Measurements from ENCODE around the gene CARD19.

CARD19 gene

GRCh38 chr9:93064392-93065134 is 31.5 kb upstream of the CARD19 start:
- peak; percentile 32 for DNase-seq

GRCh38 chr9:93065135-93065720 is 30.8 kb upstream of the CARD19 start:
- no peak for DNase-seq

GRCh38 chr9:93066978-93067603 is 28.9 kb upstream of the CARD19 start:
- no peak for DNase-seq

GRCh38 chr9:93068956-93069355 is 27.1 kb upstream of the CARD19 start:
- DNase-seq: no peak

GRCh38 chr9:93071464-93071863 is 24.6 kb upstream of the CARD19 start:
- peak; percentile 17 for DNase-seq

GRCh38 chr9:93072383-93072795 is 23.6 kb upstream of the CARD19 start:
- DNase-seq: peak; percentile 12

- DNase-seq: no peak
Observed at GRCh38 chr9:93076101-93076791, 19.8 kb upstream of the CARD19 start.

GRCh38 chr9:93076792-93077128 is 19.3 kb upstream of the CARD19 start:
- no peak for DNase-seq

- DNase-seq: no peak
Observed at GRCh38 chr9:93077367-93077766, 18.6 kb upstream of the CARD19 start.

- DNase-seq: no peak
Observed at GRCh38 chr9:93077811-93078210, 18.2 kb upstream of the CARD19 start.

GRCh38 chr9:93079371-93079770 is 16.6 kb upstream of the CARD19 start:
- DNase-seq: no peak

GRCh38 chr9:93080406-93080805 is 15.6 kb upstream of the CARD19 start:
- DNase-seq: no peak

- DNase-seq: no peak
Observed at GRCh38 chr9:93081081-93081529, 14.9 kb upstream of the CARD19 start.

GRCh38 chr9:93081931-93082330 is 14.1 kb upstream of the CARD19 start:
- no peak for DNase-seq

- no peak for DNase-seq
Observed at GRCh38 chr9:93082841-93083411, 13.1 kb upstream of the CARD19 start.

- DNase-seq: no peak
Observed at GRCh38 chr9:93083592-93084470, 12.2 kb upstream of the CARD19 start.

- no peak for DNase-seq
Observed at GRCh38 chr9:93084471-93084881, 11.5 kb upstream of the CARD19 start.

GRCh38 chr9:93085676-93086075 is 10.3 kb upstream of the CARD19 start:
- no peak for DNase-seq

- DNase-seq: no peak
Observed at GRCh38 chr9:93086447-93087224, 9.4 kb upstream of the CARD19 start.

- no peak for DNase-seq
Observed at GRCh38 chr9:93087971-93088655, 7.9 kb upstream of the CARD19 start.

- no peak for DNase-seq
Observed at GRCh38 chr9:93088656-93089015, 7.4 kb upstream of the CARD19 start.

Data from DMS153 (cell line).